ENCODE results near the gene TJP1. TPM values are rescaled to one million over a fixed set of nuclear protein-coding genes. Genes with fewer than 3 reads are reported as not detected.

Gene TJP1
- total and polyA plus RNA-seq, 9 of the 15 experiments (the other 6 are each of a cell fraction or from before 2014, with no cell fraction given), result 9.1 to 39.3 (median 28.0) TPM

Small RNA genes within 50 kb of the gene (small RNA-seq; reads per million reads assigned to genes)
- gene HMGN2P5, result not detected
